ENCODE data around the gene LRMDA. TPM values are rescaled to one million over a fixed set of nuclear protein-coding genes. Genes with fewer than 3 reads are reported as not detected.

The LRMDA gene
- total and polyA plus RNA-seq, 2 of the 4 experiments (the other 2 are of a cell fraction): 0.07 TPM; not detected in 1

GRCh38 chr10:76126607-76127527 lies 695.4 kb downstream of the LRMDA start:
- H3K9ac ChIP-seq (ENCODE audit: low read depth, low read length): no peak overlapping the region
- H3K36me3 ChIP-seq (ENCODE audit: control insufficient read depth, insufficient read depth, low read length): no peaks in the 10 kb centered on the region
- no peaks in the 10 kb centered on the region for H4K20me1 ChIP-seq (ENCODE audit: insufficient read depth, low read length)
- H2BK5ac ChIP-seq (ENCODE audit: low read depth, low read length, poor library complexity, severe bottlenecking): no peak overlapping the region
- H4K5ac ChIP-seq (ENCODE audit: low read depth, low read length): no peak overlapping the region
- H3K9me3 ChIP-seq (ENCODE audit: control insufficient read depth, insufficient read depth, low read length): no peaks in the 10 kb centered on the region
- CTCF ChIA-PET: interaction anchor here (0.6 kb wide), 1 partner anchor 13 kb away, joined by 3 read pairs; no protein-coding TSS in a partner anchor
- H3K14ac ChIP-seq (replicated peaks; ENCODE audit: low read depth, low read length): no peak overlapping the region
- POLR2A ChIA-PET (ENCODE audit: unreplicated experiment): no interaction called here
- H3K27ac ChIP-seq (ENCODE audit: insufficient read depth, low read length): no peak overlapping the region
- H3K23ac ChIP-seq (ENCODE audit: low read depth, low read length): no peak overlapping the region
- no peak overlapping the region for H2BK120ac ChIP-seq (ENCODE audit: low read depth, low read length)
- in situ Hi-C loops (cut with MboI; ENCODE audit: low sequenced_read_pairs): no loop called here
- DNase-seq (no peak), ATAC-seq (ENCODE audit: low read depth) (no peak)
- no TSS peak for BruUV-seq (replicated peaks)
- no peak overlapping the region for H2BK20ac ChIP-seq (ENCODE audit: low read depth, low read length)
- no peak overlapping the region for H3K4me2 ChIP-seq (ENCODE audit: low read depth, low read length)
- no peak overlapping the region for H4K91ac ChIP-seq (ENCODE audit: insufficient read depth, low read depth, low read length)
- intact Hi-C loops (cut with micrococcal nuclease): no loop called here
- no peaks in the 10 kb centered on the region for H3K79me1 ChIP-seq (ENCODE audit: low read depth in 1 of 2, low read length in 2 of 2)
- no peak overlapping the region for H2AFZ ChIP-seq (replicated peaks; ENCODE audit: low read length, poor library complexity)
- H3K9me1 ChIP-seq (ENCODE audit: insufficient read depth, low read length): no peaks in the 10 kb centered on the region
- no peak overlapping the region for H2AK9ac ChIP-seq (replicated peaks; ENCODE audit: low read depth, low read length, poor library complexity)
- no peak overlapping the region for H3K56ac ChIP-seq (ENCODE audit: extremely low read depth, insufficient read depth, low read length)
- dilution Hi-C loops (cut with HindIII; ENCODE audit: low sequenced_read_pairs, unreplicated experiment): no loop called here
- H3K18ac ChIP-seq (ENCODE audit: low read depth, low read length): no peak overlapping the region
- H4K8ac ChIP-seq (ENCODE audit: low read depth in 2 of 2, low read length in 2 of 2): no peak overlapping the region
- H2BK15ac ChIP-seq (ENCODE audit: low read depth, low read length): no peak overlapping the region
- no peak overlapping the region for H3K4ac ChIP-seq (ENCODE audit: low read depth, low read length)
- no peak overlapping the region for H3K4me3 ChIP-seq (ENCODE audit: insufficient read depth, low read depth, low read length)
- TF ChIP-seq POLR2A (IDR thresholded peaks at IDR 0.05; ENCODE audit: low read depth, low read length) (no peak), BHLHE40 (IDR thresholded peaks at IDR 0.05; ENCODE audit: low read depth, low read length) (no peak)
- H3K27me3 ChIP-seq (ENCODE audit: control insufficient read depth, insufficient read depth, low read length): peaks cover 25% of the 10 kb centered on the region
- H2AK5ac ChIP-seq (ENCODE audit: low read depth, low read length): no peak overlapping the region
- no peaks in the 10 kb centered on the region for H3K4me1 ChIP-seq (ENCODE audit: control insufficient read depth, insufficient read depth, low read length)
- no CpG with 5 or more reads among the region's 5 CpGs for WGBS, 2 experiments (ENCODE audit: extremely low coverage in 2 of 2, insufficient read length in 1 of 2)

Data from IMR-90 (cell line).